Measurements from ENCODE around the gene RTF1.

The RTF1 gene

GRCh38 chr15:41490355-41490754 is 73.5 kb downstream of the RTF1 start:
- peak; percentile 84 for DNase-seq

DNA sequence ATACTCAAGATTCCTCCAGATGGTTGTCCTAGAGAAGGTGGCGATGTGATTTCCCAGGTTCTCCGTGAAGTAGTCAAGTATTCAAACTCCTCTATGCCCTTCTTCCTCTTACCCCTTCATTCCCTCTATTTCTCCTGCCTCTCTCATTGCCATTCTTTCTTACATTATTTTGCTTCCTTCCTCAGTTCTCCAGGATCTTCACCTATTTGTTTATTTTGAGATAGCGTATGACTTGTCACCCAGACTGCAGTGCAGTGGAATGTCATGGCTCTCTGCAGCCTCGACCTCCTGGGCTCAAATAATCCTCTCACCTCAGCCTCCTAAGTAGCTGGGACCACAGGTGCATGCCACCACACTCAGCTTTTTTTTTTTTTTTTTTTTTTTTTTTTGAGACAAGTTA is 75.0 kb downstream of the RTF1 start:
- DNase-seq, result no peak

DNA sequence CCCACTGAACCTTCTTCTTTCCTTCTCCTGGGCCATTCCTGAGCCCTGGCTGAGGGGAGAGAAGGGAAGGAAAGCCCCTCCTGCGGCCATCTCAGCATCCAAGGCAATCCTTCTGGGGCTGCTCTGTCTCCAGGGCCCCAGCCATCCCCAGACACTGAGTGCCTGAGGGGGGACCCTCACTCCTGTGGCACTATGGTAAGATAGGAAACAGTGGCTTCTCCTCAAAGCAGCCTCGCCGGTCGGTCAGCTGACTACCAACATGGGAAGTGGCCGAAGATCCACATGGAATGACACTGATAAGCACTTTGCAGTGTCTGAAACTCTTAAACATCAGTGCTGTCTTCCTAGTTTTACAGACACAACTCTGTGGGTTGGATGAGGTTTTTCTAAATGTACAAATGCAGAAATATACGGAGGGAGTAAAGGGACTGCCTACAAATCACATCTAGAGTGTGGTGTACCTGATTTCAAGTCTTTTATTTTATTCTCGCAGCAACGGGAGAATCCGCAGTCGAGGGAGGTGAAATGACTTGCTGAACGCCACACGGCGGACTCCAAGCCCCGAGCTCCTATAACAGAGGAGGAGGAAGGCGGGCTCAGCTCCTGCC is 75.8 kb downstream of the RTF1 start:
- DNase-seq, result no peak

DNA sequence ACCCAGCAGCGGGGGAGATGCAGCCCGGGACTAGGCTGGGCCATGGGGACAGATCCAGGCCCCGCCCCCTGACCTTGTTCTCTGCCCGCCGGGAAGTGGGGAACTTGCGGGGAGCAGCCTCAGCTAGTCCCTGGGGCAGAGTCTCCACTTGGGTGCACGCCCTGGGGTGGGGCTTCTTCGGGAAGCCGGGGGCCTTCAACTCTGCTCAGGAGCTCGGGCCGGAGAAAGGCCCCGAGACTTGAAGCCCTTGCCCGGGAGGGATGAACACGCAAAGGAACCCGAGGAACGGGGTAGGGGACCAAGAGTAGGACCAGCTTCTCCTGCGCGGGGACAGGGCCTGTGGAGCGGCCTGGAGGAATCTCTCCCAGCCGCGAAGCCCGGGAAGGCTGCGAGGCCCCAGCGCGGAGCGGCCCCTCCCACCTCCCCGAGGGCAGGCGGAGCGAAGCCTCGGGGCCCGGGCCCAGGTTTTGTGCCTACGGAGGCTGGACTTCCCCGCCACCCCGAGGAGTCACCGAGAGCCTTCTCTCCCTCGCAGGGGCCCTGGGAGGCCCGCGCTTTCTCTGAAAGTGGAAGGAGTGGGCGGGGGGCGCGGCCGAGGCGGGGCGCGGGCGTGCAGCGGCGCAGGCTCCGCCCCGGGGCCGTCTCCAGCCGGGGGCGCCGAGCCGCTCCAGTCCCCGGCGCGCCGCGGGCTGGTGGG is 76.5 kb downstream of the RTF1 start, which contains the start of gene ITPKA:
ITPKA (plus strand) TSS at position 670 of the 697 bp plus-strand sequence. CDS start 54 bp downstream, outside the sequence.
- DNase-seq, result peak; percentile 81

DNA sequence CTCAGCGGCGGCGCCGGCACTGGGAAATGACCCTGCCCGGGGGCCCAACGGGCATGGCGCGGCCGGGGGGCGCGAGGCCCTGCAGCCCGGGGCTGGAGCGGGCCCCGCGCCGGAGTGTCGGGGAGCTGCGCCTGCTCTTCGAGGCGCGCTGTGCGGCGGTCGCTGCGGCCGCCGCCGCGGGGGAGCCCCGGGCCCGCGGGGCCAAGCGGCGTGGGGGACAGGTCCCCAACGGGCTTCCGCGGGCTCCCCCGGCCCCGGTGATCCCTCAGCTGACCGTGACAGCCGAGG is 77.0 kb downstream of the RTF1 start:
- no peak for DNase-seq

- DNase-seq, result peak; percentile 64
Measured at GRCh38 chr15:41494190-41494921, 77.5 kb downstream of the RTF1 start.

DNA sequence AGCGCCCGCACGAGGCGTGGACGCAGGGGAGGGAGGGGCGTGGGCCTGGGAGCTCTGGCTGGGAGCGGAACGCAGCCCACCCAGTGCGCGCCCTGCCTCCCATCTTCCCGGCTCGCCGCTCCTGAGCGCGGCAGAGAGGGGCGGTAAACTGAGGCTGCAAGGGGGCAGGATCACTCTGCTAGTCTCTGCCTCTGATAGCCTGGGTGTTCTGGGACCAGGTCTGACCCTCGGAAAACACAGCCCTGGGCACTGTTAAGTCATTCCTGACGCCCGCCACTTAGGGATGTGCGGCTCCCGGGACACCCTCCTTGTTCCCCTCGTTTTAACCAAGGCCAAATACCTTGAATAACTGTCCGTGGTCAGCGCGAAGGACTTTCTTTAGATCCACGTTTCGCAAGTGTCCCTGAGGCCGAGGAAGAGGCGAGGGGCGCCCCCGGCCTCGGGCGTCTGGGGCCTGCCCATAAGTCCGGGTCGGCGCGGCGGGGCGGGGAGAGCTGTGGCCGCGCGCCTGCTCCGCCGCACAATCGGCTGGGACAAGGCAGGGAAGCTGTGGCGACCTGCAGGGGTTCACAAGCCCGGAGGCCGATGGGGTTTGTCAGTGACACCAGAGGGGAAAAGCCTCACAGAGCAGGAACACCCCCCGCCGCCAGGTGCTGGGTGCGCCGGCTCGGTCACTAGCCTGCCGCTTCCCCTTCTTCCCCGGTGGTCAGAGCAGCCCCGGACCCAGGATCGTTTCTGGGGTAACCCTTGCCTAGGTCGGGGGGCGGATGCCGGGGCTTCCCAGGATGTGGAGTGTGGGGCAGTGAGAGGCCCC is 78.2 kb downstream of the RTF1 start:
- DNase-seq, result no peak

DNA sequence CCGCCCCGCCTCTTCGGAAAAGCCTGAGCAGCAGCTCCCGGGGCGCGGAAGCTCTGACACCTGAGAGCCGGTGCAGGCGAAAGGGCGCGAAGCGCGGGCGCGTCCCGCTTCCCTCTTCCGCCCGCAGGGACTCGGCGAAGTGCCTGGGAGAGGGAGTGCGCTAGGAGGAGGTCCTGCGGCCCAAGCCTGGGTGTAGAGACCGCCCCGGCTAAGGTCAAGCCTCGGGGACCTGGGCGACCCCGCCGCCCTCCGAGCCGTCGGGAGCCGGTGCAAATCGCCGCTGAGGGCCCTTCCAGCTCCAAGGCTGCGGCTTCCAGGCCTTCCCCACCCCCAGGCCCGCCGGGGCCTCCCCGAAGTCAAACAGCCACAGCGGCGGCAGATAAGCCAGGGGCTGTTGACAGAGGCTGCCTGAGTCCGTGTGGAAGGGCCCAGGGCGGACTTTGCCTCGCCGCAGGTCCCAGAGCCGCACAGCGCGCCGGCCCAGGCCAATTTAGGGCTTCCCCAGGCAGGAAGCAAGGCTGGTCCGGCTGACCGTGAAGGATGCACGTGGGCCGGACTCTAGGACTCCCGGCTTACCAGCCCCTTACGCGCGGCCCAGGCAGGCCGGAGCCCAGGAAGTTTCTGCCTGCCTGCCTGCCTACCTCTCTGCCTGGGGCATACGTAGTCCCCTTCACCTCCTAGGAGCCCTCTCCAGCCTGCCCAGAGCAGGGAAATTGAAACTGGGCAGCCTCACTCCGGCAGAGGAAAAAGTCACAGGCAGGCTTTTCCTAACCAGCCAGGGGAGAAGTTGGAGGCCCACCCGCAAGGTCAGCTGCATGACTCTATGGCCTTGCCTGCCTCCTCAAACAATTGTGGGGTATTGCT is 79.1 kb downstream of the RTF1 start:
- no peak for DNase-seq

- no peak for DNase-seq
Measured at GRCh38 chr15:41498657-41499056, 81.8 kb downstream of the RTF1 start.

DNA sequence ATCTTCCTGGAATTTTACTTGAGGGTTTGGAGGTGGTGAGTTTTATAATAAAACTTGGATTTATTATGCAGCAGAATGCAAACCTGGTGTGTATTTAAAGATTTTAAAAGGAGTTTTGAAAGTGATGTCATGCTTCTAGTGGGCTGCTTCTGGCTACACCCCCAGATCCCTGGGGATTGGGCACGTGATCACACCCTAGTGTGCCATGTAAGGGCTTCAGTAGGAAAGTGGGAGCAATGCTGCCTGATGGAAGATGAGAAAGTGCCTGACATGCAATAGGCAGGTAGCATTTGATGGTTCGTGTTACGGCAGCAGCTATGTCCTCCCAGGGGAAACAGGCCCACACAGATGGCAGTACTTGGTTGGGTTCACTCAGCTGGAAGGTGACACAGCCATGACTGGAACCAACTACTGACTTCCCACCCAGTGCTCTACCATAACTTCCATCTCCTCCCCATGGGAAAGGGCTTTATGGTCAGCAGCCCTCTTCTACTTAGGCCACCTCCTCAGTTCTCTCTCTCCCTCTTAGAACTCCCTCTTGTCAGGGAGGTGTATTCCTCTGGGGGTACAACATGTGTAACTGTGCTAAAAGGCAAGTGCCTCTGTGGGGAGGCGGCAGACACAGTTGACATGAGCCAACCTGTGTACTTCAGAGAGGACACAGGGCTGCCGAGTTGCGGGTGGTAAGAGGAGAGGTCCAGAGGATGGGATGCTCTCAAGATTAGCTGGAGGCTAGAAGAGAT is 82.4 kb downstream of the RTF1 start:
- no peak for DNase-seq

GRCh38 chr15:41501191-41501917 is 84.5 kb downstream of the RTF1 start:
- no peak for DNase-seq

DNA sequence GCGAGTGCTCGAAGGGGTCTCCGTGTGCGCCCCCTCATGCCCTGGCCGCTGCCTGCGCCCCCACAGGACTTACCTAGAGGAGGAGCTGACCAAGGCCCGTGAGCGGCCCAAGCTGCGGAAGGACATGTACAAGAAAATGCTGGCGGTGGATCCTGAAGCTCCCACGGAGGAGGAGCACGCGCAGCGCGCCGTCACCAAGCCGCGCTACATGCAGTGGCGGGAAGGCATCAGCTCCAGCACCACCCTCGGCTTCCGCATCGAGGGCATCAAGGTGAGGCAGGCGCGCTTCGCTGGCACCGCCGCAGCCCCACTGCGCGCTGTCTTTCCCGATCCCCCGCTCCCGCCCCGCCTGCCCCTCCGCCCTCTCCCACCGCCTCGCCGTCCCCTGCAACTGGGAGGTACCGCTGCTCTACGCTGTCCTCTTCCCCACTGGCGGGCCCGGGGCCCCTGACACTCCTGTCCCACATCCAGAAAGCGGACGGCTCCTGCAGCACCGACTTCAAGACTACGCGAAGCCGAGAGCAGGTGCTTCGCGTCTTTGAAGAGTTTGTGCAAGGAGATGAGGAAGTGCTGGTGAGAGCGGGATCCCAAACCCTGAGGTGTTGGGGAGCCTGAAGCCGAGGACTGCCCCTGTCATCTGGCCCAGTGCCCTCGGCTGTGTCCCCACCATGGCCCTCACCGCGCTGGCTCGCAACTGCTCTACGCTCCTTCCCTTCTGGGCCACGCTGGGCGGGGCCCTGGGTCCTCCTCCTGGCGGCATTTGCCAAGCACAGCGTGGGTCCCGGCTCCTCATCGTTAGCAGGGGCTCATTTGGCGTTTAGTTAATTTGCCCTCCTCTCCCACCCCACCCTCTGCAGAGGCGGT is 85.3 kb downstream of the RTF1 start:
- DNase-seq, result no peak

DNA sequence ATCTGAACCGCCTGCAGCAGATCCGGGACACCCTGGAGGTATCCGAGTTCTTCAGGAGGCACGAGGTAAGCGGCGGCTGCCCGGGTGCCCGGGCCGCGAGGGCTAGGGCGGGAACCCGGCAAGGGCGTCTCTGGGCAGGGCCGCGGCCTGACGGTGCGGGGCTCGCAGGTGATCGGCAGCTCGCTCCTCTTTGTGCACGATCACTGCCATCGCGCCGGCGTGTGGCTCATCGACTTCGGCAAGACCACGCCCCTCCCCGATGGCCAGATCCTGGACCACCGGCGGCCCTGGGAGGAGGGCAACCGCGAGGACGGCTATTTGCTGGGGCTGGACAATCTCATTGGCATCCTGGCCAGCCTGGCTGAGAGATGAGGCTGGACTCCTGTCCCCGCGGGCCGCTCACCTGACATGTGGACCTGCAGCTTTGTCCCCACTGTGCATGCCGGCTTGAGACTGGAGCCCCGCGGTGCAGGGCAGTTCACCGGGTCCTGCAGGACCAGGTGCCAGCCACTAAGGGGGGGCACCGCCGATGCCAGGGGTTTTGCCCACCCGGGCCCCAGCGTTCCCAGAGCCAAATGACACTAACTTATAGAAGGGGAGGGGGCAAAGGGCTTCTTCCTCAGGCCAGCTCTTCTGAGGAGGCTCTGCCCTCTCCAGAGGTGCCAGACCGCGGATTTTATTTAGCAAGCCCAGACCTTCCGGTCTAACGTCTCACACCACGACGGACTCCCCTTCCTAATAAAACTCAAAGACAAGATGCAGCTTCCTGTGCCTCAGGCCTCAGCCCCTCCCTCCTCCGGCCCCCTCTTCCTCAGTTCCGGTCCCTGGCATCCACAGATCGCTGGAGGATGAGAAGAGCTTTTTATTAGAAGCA is 86.1 kb downstream of the RTF1 start:
- DNase-seq, result no peak

DNA sequence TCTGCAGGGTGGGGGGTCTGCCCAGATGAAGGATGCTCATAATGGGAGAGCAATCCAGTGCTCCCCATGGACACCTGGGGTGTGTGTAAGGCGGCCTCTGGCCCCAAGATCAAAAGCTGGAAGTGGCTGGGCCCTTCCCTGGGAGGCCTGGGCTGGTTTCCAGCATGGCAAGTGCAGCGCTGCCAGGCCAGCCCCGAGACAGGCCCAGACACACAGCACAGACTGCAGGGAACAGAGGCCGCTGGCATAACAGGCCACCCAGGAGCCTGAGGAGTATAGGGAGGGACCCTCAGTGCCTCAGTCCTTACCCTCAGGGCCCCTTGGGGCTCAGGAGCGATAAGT is 86.7 kb downstream of the RTF1 start:
- DNase-seq, result no peak

GRCh38 chr15:41504751-41505492 is 88.0 kb downstream of the RTF1 start:
- DNase-seq, result peak; percentile 24

DNA sequence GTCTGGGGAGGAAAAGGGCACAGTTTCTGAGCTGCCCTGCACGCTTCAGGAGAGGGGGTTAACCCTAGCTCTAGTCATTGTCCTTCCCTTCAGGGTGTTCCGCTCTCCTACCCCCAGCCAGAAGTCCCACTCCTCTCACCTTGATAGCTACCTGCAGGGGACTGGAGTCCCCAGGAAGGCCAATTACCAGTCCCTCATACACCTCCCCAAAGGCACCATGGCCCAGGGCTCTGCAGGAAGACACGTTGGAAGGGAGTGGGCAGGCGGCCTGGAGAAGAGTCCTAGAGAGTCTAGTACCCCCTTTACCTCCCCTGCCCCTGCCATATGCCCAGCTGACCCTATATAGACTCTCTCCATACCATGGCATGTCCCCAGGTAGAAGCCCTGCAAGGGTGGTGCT is 88.9 kb downstream of the RTF1 start:
- no peak for DNase-seq

DNA sequence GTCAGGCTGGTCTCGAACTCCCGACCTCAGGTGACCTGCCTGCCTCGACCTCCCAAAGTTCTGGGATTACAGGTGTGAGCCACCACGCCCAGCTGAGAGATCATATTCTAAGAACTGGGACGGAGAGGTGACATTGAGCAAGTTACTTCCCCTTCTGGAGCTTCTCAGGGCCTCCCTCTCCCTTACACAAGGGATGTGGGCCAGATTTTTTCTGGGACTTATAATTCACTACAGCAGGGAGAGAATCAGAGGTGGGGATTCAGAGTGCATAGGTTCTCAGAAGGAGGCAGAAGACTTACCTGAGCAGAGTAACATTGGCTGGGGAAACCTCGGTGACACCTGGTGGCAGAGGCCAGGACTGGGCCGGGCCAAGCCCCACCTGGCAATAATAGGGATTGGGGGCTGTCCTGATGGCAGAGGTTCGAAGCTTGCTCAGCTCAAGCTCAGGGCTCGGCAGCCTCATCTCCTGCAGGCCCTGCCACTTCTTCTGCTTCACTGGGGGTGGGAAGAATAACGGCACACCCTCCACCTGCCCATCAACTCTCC is 90.0 kb downstream of the RTF1 start:
- peak; percentile 50 for DNase-seq

DNA sequence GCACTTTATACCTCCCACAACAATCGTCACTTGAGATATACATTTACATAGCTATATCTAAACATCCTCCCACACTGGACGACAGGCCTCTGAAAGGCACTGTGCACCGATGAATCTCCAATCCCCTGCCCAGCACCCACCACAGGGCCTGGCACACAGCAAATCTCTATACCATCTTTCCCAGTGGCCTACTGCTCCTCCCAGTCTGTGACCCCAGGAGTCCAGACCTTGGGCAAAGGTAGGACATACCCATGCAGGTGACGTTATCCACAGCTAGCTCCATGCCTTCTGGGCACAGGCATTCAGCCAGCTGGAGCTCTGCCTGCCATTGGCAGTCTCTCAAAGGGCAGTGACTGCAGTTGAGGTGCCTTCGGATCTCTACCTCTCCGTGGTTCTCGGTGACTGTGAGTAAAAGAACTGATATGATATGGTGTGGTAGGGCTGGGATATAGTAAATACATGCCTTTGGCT is 91.0 kb downstream of the RTF1 start:
- DNase-seq, result no peak
